Fibroblast of lung (primary cell): ENCODE results near the gene SEMA4G. TPM values are rescaled to one million over a fixed set of nuclear protein-coding genes. Genes with fewer than 3 reads are reported as not detected.

ENCODE experiments used
- DNase-seq, 2 donors: peaks; one replicate each; pipeline versions ENCODE4 v3.0.0 to v3.0.0-alpha.2; 2010; ENCODE audit warnings: low read depth in 2 of 2
- H2AFZ ChIP-seq: 2 replicates; pipeline ENCODE4 v1.5.1; 2012; ENCODE audit warnings: low read length, control low read depth, inconsistent platforms
- H3K27ac ChIP-seq: 2 replicates; pipeline ENCODE4 v1.5.1; 2011; ENCODE audit warnings: low read length, control low read depth; ENCODE audit not compliant: insufficient read depth
- H3K27me3 ChIP-seq: 2 replicates; pipeline ENCODE4 v1.5.1; 2011; ENCODE audit warnings: mild to moderate bottlenecking, low read length; ENCODE audit not compliant: control insufficient read depth, insufficient read depth
- H3K36me3 ChIP-seq: 2 replicates; pipeline ENCODE4 v1.5.1; 2011; ENCODE audit warnings: low read length; ENCODE audit not compliant: control insufficient read depth, insufficient read depth
- H3K4me1 ChIP-seq: 2 replicates; pipeline ENCODE4 v1.5.1; 2011; ENCODE audit warnings: low read length; ENCODE audit not compliant: control insufficient read depth, insufficient read depth; ENCODE audit errors: extremely low read depth
- H3K4me2 ChIP-seq: 2 replicates; pipeline ENCODE4 v1.5.1; 2011; ENCODE audit warnings: low read length, control low read depth; ENCODE audit not compliant: insufficient read depth; ENCODE audit errors: extremely low read depth
- H3K4me3 ChIP-seq, 4 experiments: fragments of 200-600 bp in 1 of 4; sonication (generic) in 1 of 4; replicated peaks in 1 of 4; 2 replicates each; pipeline ENCODE4 v1.5.1; 2011 to 2016; ENCODE audit warnings: low read length in 4 of 4, low read depth in 3 of 4, mild to moderate bottlenecking in 3 of 4, control low read depth in 2 of 4, inconsistent platforms in 1 of 4, mixed read lengths in 1 of 4; ENCODE audit not compliant: insufficient read depth in 1 of 4; ENCODE audit errors: control extremely low read depth in 1 of 4
- H3K79me2 ChIP-seq: 2 replicates; pipeline ENCODE4 v1.5.1; 2012; ENCODE audit warnings: mild to moderate bottlenecking, low read length, inconsistent platforms; ENCODE audit not compliant: control insufficient read depth, insufficient read depth
- H3K9ac ChIP-seq: 2 replicates; pipeline ENCODE4 v1.5.1; 2011; ENCODE audit warnings: mild to moderate bottlenecking, low read length, control low read depth; ENCODE audit not compliant: insufficient read depth
- H3K9me3 ChIP-seq: 2 replicates; pipeline ENCODE4 v1.5.1; 2012; ENCODE audit warnings: low read depth, low read length; ENCODE audit not compliant: control insufficient read depth, insufficient read depth
- H4K20me1 ChIP-seq: 2 replicates; pipeline ENCODE4 v1.5.1; 2011; ENCODE audit warnings: low read length; ENCODE audit not compliant: control insufficient read depth, insufficient read depth; ENCODE audit errors: extremely low read depth
- CTCF ChIP-seq, 2 donors: IDR thresholded peaks in 1 of 2; conservative IDR thresholded peaks in 1 of 2; 1 replicate in 1 of 2; 2 replicates in 1 of 2; pipeline ENCODE4 v1.5.1; 2011 to 2012; ENCODE audit warnings: low read length in 2 of 2, control low read depth in 1 of 2, inconsistent platforms in 1 of 2, low read depth in 1 of 2, mild to moderate bottlenecking in 1 of 2
- EZH2 ChIP-seq: IDR thresholded peaks from 2 replicates; pipeline ENCODE4 v1.5.1; 2012; ENCODE audit warnings: low read length, control low read depth, mild to moderate bottlenecking; ENCODE audit errors: missing control alignments
- polyA plus RNA-seq, 2 donors: library from polyadenylated mRNA; depleted of rRNA in 1 of 2; stranded (reverse) in 1 of 2; unstranded in 1 of 2; fragments of >200 nt; gene quantifications; 2 replicates each; pipeline ENCODE4 v1.2.1, GENCODE V29; 2011 to 2012; ENCODE audit warnings: missing spikeins in 1 of 2
- total RNA-seq: library from RNA; depleted of rRNA; stranded (reverse); fragments of >200 nt; gene quantifications from 2 replicates; pipeline ENCODE4 v1.2.1, GENCODE V29; 2014

SEMA4G gene
- total and polyA plus RNA-seq, 2 donors (not counting 1 experiment from before 2014, with no cell fraction given): 1.8 to 3.2 TPM

DNA sequence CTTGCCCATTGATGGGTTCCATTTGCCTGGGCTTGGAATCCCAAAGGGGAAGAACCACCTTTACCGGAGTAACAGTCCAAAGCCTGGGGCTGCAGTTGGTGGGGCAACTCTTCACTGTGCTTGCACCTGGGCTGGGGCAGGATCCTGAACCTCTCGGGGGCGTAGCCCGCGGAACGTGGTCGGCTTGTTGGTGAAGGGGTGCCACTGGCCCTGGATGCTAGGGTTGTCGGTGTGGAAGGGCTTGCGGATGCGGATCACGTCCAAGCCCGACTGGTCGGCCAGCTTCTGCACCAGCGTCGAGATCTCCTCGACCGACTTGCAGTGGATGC is 17.3 kb downstream of the SEMA4G start:
- Histone ChIP-seq H3K36me3 (peaks cover 14% of the 10 kb centered on the region), H3K4me3 (peak overlapping the region; percentile 79 to 99 (median 98)), H4K20me1 (no peaks in the 10 kb centered on the region), H3K9me3 (no peaks in the 10 kb centered on the region), H3K79me2 (peaks cover 33% of the 10 kb centered on the region), H3K27me3 (no peaks in the 10 kb centered on the region), H3K4me2 (peak overlapping the region; percentile 57), H3K4me1 (peaks cover 8% of the 10 kb centered on the region), H2AFZ (peak overlapping the region; percentile 100), H3K27ac (peak overlapping the region; percentile 79), H3K9ac (peak overlapping the region; percentile 81)
- no peak for TF ChIP-seq EZH2
- TF ChIP-seq CTCF (conservative IDR thresholded peaks at IDR 0.05 in 1 of 2, IDR thresholded peaks at IDR 0.05 in 1 of 2; ENCODE audit: low read depth in 1 of 2, low read length in 2 of 2): no peak
- no peak for DNase-seq

DNA sequence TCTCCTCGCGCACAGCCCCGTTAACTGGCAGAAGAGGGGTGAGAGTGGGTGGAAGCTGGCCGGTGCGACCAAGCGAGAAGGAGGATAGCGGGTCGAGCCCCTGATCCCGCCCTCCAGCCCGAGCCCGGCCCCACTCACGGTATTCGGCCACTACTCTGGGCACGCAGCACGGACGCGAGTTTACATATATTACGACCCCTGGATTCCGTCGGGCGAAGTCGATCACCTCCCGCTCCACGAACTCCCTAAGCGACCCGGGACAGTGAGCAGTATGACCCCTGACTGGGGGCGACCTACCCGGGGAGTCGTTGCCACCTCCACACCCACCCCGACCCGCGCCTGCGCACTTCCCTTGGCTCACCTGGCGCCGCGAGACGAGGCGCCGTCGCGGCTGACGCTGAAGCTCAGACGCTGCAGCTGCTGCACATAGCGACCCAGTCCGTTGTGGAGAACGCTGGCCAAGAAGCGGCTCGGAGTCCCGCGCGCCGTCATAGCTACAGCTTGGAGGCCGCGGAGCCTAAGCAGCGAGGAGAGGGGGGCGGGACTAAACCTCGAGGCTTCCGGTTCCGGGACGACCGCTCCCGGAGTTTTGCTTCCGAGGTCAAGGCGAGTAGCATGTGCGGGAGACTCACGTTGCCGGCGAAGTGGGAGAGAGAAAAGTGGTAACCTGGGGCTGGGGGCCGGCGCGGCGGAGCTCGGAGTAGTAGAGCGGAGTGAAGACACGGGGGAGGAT is 17.8 kb downstream of the SEMA4G start, which contains the start of the genes MRPL43 and TWNK:
Gene MRPL43 (minus strand): TSS at position 546 of the 733 bp plus-strand sequence. CDS start 54 bp downstream, at position 492.
Gene TWNK (plus strand): TSS at position 592 of the 733 bp plus-strand sequence. CDS start 668 bp downstream, outside the sequence.
- Histone ChIP-seq H3K36me3 (peaks cover 14% of the 10 kb centered on the region), H3K9ac (peak within 1 kb of the TSS; percentile 81), H2AFZ (peak within 1 kb of the TSS; percentile 100), H3K4me3 (peak within 1 kb of the TSS; percentile 79 to 99 (median 98)), H3K9me3 (no peaks in the 10 kb centered on the region), H3K4me1 (peaks cover 8% of the 10 kb centered on the region), H3K27me3 (no peaks in the 10 kb centered on the region), H3K27ac (peak within 1 kb of the TSS; percentile 79), H3K79me2 (peaks cover 33% of the 10 kb centered on the region), H3K4me2 (peak within 1 kb of the TSS; percentile 98), H4K20me1 (no peaks in the 10 kb centered on the region)
- DNase-seq: peak; percentile 67 to 68
- no peak for TF ChIP-seq CTCF (conservative IDR thresholded peaks at IDR 0.05 in 1 of 2, IDR thresholded peaks at IDR 0.05 in 1 of 2; ENCODE audit: low read depth in 1 of 2, low read length in 2 of 2)
- TF ChIP-seq EZH2: no peak

- H2AFZ ChIP-seq: peak overlapping the region; percentile 100
- peaks cover 33% of the 10 kb centered on the region for H3K79me2 ChIP-seq
- no peaks in the 10 kb centered on the region for H3K27me3 ChIP-seq
- H3K36me3 ChIP-seq: peaks cover 16% of the 10 kb centered on the region
- H3K27ac ChIP-seq: peak overlapping the region; percentile 79
- H4K20me1 ChIP-seq: no peaks in the 10 kb centered on the region
- H3K9me3 ChIP-seq: no peaks in the 10 kb centered on the region
- TF ChIP-seq EZH2 (no peak), CTCF (conservative IDR thresholded peaks at IDR 0.05 in 1 of 2, IDR thresholded peaks at IDR 0.05 in 1 of 2; ENCODE audit: low read depth in 1 of 2, low read length in 2 of 2) (no peak)
- H3K4me2 ChIP-seq: peak overlapping the region; percentile 98
- peak overlapping the region; percentile 44 for H3K9ac ChIP-seq
- peak overlapping the region; percentile 79 to 99 (median 98) for H3K4me3 ChIP-seq
- peaks cover 8% of the 10 kb centered on the region for H3K4me1 ChIP-seq
- no peak for DNase-seq
Measured at GRCh38 chr10:100987685-100988049, 18.4 kb downstream of the SEMA4G start.
